Keratinocyte (primary cell): ENCODE measurements around the gene TENM4. TPM values are rescaled to one million over a fixed set of nuclear protein-coding genes. Genes with fewer than 3 reads are reported as not detected.

Experiments
- DNase-seq: peaks from one replicate; pipeline ENCODE4 v3.0.0-alpha.2; 2011; ENCODE audit warnings: low read depth, missing footprints, low spot score
- FAIRE-seq: peaks from 2 replicates; lab custom pipeline; 2011; peaks lifted over from hg19 to GRCh38; lab: Jason Lieb, UNC
- H2AFZ ChIP-seq: 2 replicates; pipeline ENCODE4 v1.6.0; 2012; ENCODE audit warnings: low read length, control low read depth, inconsistent platforms; ENCODE audit not compliant: control insufficient read depth
- H3K27ac ChIP-seq: 2 replicates; pipeline ENCODE4 v1.5.1; 2011; ENCODE audit warnings: low read length; ENCODE audit not compliant: control insufficient read depth, insufficient read depth
- H3K27me3 ChIP-seq: 3 replicates; pipeline ENCODE4 v1.6.0; 2011; ENCODE audit warnings: low read length; ENCODE audit not compliant: control insufficient read depth, insufficient read depth; ENCODE audit errors: extremely low read depth
- H3K36me3 ChIP-seq, 2 experiments: 2 replicates in 1 of 2; 3 replicates in 1 of 2; pipeline ENCODE4 v1.5.1; 2011; ENCODE audit warnings: low read length in 2 of 2, mild to moderate bottlenecking in 1 of 2; ENCODE audit not compliant: control insufficient read depth in 2 of 2, insufficient read depth in 2 of 2; ENCODE audit errors: extremely low read depth in 1 of 2
- H3K4me1 ChIP-seq: 3 replicates; pipeline ENCODE4 v1.5.1; 2011; ENCODE audit warnings: low read length; ENCODE audit not compliant: control insufficient read depth, insufficient read depth; ENCODE audit errors: extremely low read depth
- H3K4me2 ChIP-seq: 3 replicates; pipeline ENCODE4 v1.6.0; 2011; ENCODE audit warnings: low read depth, low read length; ENCODE audit not compliant: control insufficient read depth, insufficient read depth; ENCODE audit errors: extremely low read depth
- H3K4me3 ChIP-seq, 3 experiments: fragments of 200-600 bp in 1 of 3; sonication (generic) in 1 of 3; 2 replicates in 2 of 3; 3 replicates in 1 of 3; pipeline ENCODE4 v1.5.1; 2011 to 2016; ENCODE audit warnings: low read length in 3 of 3, mild to moderate bottlenecking in 3 of 3, control low read depth in 2 of 3, inconsistent platforms in 1 of 3, low read depth in 1 of 3, mixed read lengths in 1 of 3, mixed run types in 1 of 3, moderate library complexity in 1 of 3; ENCODE audit not compliant: control insufficient read depth in 2 of 3, insufficient read depth in 2 of 3; ENCODE audit errors: extremely low read depth in 1 of 3
- H3K79me2 ChIP-seq: 2 replicates; pipeline ENCODE4 v1.6.0; 2012; ENCODE audit warnings: low read length; ENCODE audit not compliant: control insufficient read depth, insufficient read depth
- H3K9ac ChIP-seq: 3 replicates; pipeline ENCODE4 v1.6.0; 2011; ENCODE audit warnings: low read length; ENCODE audit not compliant: control insufficient read depth, insufficient read depth; ENCODE audit errors: extremely low read depth
- H3K9me1 ChIP-seq: 3 replicates; pipeline ENCODE4 v1.6.0; 2011; ENCODE audit warnings: low read length; ENCODE audit not compliant: control insufficient read depth, insufficient read depth; ENCODE audit errors: extremely low read depth
- H3K9me3 ChIP-seq: 2 replicates; pipeline ENCODE4 v1.5.1; 2012; ENCODE audit warnings: low read depth, low read length; ENCODE audit not compliant: control insufficient read depth
- H4K20me1 ChIP-seq: 3 replicates; pipeline ENCODE4 v1.6.0; 2011; ENCODE audit warnings: low read length; ENCODE audit not compliant: control insufficient read depth, insufficient read depth; ENCODE audit errors: extremely low read depth
- EZH2 ChIP-seq: IDR thresholded peaks from one replicate; pipeline ENCODE4 v1.6.1; 2012; ENCODE audit warnings: inconsistent platforms, mild to moderate bottlenecking, low read length, moderate library complexity
- dilution Hi-C: fragments of 300-500 bp; cut with MboI; formaldehyde crosslinking; loops from one replicate; pipeline ENCODE4 v1.7.0; 2020; ENCODE audit warnings: low sequenced_read_pairs; ENCODE audit not compliant: extremely low pct_ligation_motif_present
- polyA plus RNA-seq, 5 experiments: library from polyadenylated mRNA; depleted of rRNA in 3 of 5; stranded (reverse) in 3 of 5; stranded (forward) in 1 of 5; unstranded in 1 of 5; fragments of >200 nt; gene quantifications; 1 replicate in 1 of 5; 2 replicates in 3 of 5; 3 replicates in 1 of 5; pipeline versions ENCODE4 v1.2.1 to v1.2.3, GENCODE V29; 2011 to 2012; ENCODE audit warnings: missing spikeins in 2 of 5, low read depth in 1 of 5, low replicate concordance in 1 of 5
- TF ChIP-seq, protein P1 (sequence below), 3 experiments: IDR thresholded peaks in 1 of 3; conservative IDR thresholded peaks in 1 of 3; optimal IDR thresholded peaks in 1 of 3; 2 replicates in 2 of 3; 3 replicates in 1 of 3; pipeline versions ENCODE3 to v1.5.1; 2011; ENCODE audit warnings: low read length in 3 of 3, mild to moderate bottlenecking in 3 of 3, moderate library complexity in 2 of 3, control low read depth in 1 of 3, inconsistent platforms in 1 of 3; ENCODE audit not compliant: insufficient read depth in 2 of 3; ENCODE audit errors: extremely low read depth in 1 of 3

Gene TENM4
- polyA plus RNA-seq, 1 donor (not counting 4 experiments of a cell fraction or from before 2014, with no cell fraction given): 3.5 TPM

DNA sequence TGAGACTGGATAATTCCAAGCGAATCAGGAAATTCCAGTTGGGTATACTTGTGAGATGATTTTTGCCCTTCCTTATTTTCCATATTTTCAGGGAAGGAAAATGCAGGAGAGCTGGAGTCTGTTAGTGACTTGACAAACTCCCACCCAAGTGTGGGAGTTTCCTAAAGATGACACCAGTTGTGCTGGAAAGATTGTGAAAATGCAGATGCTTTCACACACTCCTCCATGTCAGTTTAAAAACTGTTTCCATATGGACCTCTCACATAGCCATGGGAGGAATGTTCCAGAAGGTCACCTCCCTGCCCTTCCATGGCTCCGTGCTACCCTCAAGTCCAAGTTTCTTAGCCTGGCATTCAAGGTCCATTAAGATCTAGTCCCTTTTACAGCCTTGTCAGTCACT, 515.4 kb downstream of the TENM4 start:
- no peak overlapping the region for H2AFZ ChIP-seq

DNA sequence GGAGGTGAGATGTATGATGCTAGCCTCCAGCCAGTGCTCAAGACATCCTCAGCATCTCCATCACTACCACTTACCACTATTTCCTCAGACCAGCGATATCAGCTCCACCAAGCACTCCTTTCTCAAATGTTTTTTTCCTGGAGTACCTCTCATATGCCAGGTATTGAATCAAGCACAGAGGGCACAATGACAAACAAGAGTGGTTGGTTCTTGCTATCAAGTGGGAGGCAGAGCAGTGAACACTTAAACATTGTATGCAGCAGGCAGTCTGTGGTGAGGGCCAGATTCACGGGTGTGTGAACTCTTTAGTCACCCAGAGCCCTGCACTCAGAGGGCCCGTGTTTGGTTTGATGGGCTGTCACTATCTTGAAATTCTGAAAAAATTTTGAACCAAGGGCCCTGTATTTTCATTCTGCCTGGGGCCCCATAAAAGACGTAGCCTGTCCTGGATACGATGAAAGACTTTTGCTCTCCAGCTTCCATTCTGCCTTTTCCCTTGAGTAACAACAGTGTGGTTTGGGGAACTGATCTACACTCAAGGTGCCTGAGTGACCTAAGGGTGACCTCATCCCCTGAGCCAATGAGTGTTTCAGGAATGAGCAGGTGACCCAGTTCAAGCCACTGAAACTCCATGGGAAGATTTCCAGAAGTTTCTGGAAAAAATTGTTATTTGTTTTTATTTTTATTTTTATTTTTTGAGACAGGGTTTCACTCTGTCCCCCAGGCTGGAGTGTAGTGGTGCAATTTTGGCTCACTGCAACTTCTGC, 517.8 kb downstream of the TENM4 start:
- Histone ChIP-seq H3K9ac (no peak overlapping the region), H3K4me3 (no peak overlapping the region), H2AFZ (no peak overlapping the region), H3K4me1 (no peaks in the 10 kb centered on the region), H3K9me3 (no peaks in the 10 kb centered on the region), H3K79me2 (no peaks in the 10 kb centered on the region), H3K9me1 (no peaks in the 10 kb centered on the region), H4K20me1 (no peaks in the 10 kb centered on the region), H3K4me2 (no peak overlapping the region), H3K27me3 (no peaks in the 10 kb centered on the region), H3K27ac (no peak overlapping the region), H3K36me3 (no peaks in the 10 kb centered on the region)
- no peak for TF ChIP-seq EZH2
- TF ChIP-seq, protein P1, sequence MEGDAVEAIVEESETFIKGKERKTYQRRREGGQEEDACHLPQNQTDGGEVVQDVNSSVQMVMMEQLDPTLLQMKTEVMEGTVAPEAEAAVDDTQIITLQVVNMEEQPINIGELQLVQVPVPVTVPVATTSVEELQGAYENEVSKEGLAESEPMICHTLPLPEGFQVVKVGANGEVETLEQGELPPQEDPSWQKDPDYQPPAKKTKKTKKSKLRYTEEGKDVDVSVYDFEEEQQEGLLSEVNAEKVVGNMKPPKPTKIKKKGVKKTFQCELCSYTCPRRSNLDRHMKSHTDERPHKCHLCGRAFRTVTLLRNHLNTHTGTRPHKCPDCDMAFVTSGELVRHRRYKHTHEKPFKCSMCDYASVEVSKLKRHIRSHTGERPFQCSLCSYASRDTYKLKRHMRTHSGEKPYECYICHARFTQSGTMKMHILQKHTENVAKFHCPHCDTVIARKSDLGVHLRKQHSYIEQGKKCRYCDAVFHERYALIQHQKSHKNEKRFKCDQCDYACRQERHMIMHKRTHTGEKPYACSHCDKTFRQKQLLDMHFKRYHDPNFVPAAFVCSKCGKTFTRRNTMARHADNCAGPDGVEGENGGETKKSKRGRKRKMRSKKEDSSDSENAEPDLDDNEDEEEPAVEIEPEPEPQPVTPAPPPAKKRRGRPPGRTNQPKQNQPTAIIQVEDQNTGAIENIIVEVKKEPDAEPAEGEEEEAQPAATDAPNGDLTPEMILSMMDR (optimal IDR thresholded peaks at IDR 0.05 in 1 of 3, IDR thresholded peaks at IDR 0.05 in 1 of 3, conservative IDR thresholded peaks at IDR 0.05 in 1 of 3; ENCODE audit: extremely low read depth in 1 of 3, insufficient read depth in 2 of 3, low read length in 3 of 3): no peak
- no peak for FAIRE-seq
- dilution Hi-C loops: no loop called here
- DNase-seq: no peak

More for the DNA sequence above, 515.4 kb downstream of the TENM4 start:
- H4K20me1 ChIP-seq: no peaks in the 10 kb centered on the region
- no peak overlapping the region for H3K9ac ChIP-seq
- H3K4me3 ChIP-seq: no peak overlapping the region
- H3K9me1 ChIP-seq: no peaks in the 10 kb centered on the region
- H3K4me1 ChIP-seq: no peaks in the 10 kb centered on the region
- no peaks in the 10 kb centered on the region for H3K27me3 ChIP-seq
- dilution Hi-C loops: no loop called here
- H3K79me2 ChIP-seq: no peaks in the 10 kb centered on the region
- FAIRE-seq (no peak), DNase-seq (no peak)
- no peaks in the 10 kb centered on the region for H3K9me3 ChIP-seq
- no peak overlapping the region for H3K4me2 ChIP-seq
- H3K27ac ChIP-seq: no peak overlapping the region
- H3K36me3 ChIP-seq: no peaks in the 10 kb centered on the region
- no peak for TF ChIP-seq EZH2
- TF ChIP-seq, protein P1 (optimal IDR thresholded peaks at IDR 0.05 in 1 of 3, IDR thresholded peaks at IDR 0.05 in 1 of 3, conservative IDR thresholded peaks at IDR 0.05 in 1 of 3; ENCODE audit: extremely low read depth in 1 of 3, insufficient read depth in 2 of 3, low read length in 3 of 3): no peak
